ENCODE measurements around the gene LCE3E. TPM values are rescaled to one million over a fixed set of nuclear protein-coding genes. Genes with fewer than 3 reads are reported as not detected.

Gene LCE3E
- total RNA-seq, 1 donor from 2014 or later = not detected

GRCh38 chr1:152525080-152525641, 41.4 kb downstream of the LCE3E start:
- H3K27ac Mint-ChIP-seq = no peak overlapping the region
- H3K4me3 Mint-ChIP-seq = no peak overlapping the region
- H3K9me3 Mint-ChIP-seq = peaks cover 54% of the 10 kb centered on the region
- DNase-seq (ENCODE audit: low spot score in 2 of 2, unreplicated experiment in 2 of 2) = no peak
- H3K4me1 Mint-ChIP-seq = no peaks in the 10 kb centered on the region
- no peaks in the 10 kb centered on the region for H3K27me3 Mint-ChIP-seq (ENCODE audit: low read depth)
- no peaks in the 10 kb centered on the region for H3K36me3 Mint-ChIP-seq
- TF ChIP-seq CTCF (IDR thresholded peaks at IDR 0.05; ENCODE audit: unreplicated experiment) = no peak

- no peak for DNase-seq (ENCODE audit: low spot score in 2 of 2, unreplicated experiment in 2 of 2)
- no peak overlapping the region for H3K27ac Mint-ChIP-seq
- H3K27me3 Mint-ChIP-seq (ENCODE audit: low read depth) = no peaks in the 10 kb centered on the region
- peaks cover 35% of the 10 kb centered on the region for H3K9me3 Mint-ChIP-seq
- no peak overlapping the region for H3K4me3 Mint-ChIP-seq
- no peaks in the 10 kb centered on the region for H3K4me1 Mint-ChIP-seq
- H3K36me3 Mint-ChIP-seq = no peaks in the 10 kb centered on the region
- no peak for TF ChIP-seq CTCF (IDR thresholded peaks at IDR 0.05; ENCODE audit: unreplicated experiment)
Observed at GRCh38 chr1:152520561-152521090, 46.0 kb downstream of the LCE3E start.

GRCh38 chr1:152519851-152520250, 46.7 kb downstream of the LCE3E start:
- Mint-ChIP-seq H3K4me1 (no peaks in the 10 kb centered on the region), H3K9me3 (peaks cover 34% of the 10 kb centered on the region), H3K36me3 (no peaks in the 10 kb centered on the region), H3K27ac (no peak overlapping the region), H3K4me3 (no peak overlapping the region), H3K27me3 (ENCODE audit: low read depth) (no peaks in the 10 kb centered on the region)
- TF ChIP-seq CTCF (IDR thresholded peaks at IDR 0.05; ENCODE audit: unreplicated experiment) = no peak
- DNase-seq (ENCODE audit: low spot score in 2 of 2, unreplicated experiment in 2 of 2) = no peak

- H3K4me3 Mint-ChIP-seq = no peak overlapping the region
- TF ChIP-seq CTCF (IDR thresholded peaks at IDR 0.05; ENCODE audit: unreplicated experiment) = no peak
- H3K36me3 Mint-ChIP-seq = no peaks in the 10 kb centered on the region
- H3K27me3 Mint-ChIP-seq (ENCODE audit: low read depth) = no peaks in the 10 kb centered on the region
- DNase-seq (ENCODE audit: low spot score in 2 of 2, unreplicated experiment in 2 of 2) = no peak
- H3K9me3 Mint-ChIP-seq = peaks cover 43% of the 10 kb centered on the region
- H3K4me1 Mint-ChIP-seq = no peaks in the 10 kb centered on the region
- H3K27ac Mint-ChIP-seq = no peak overlapping the region
Observed at GRCh38 chr1:152517237-152517811, 49.3 kb downstream of the LCE3E start.

GRCh38 chr1:152516082-152516481, 50.5 kb downstream of the LCE3E start:
- no peak for TF ChIP-seq CTCF (IDR thresholded peaks at IDR 0.05; ENCODE audit: unreplicated experiment)
- Mint-ChIP-seq H3K4me3 (no peak overlapping the region), H3K36me3 (no peaks in the 10 kb centered on the region), H3K4me1 (no peaks in the 10 kb centered on the region), H3K9me3 (peaks cover 49% of the 10 kb centered on the region), H3K27me3 (ENCODE audit: low read depth) (no peaks in the 10 kb centered on the region), H3K27ac (no peak overlapping the region)
- no peak for DNase-seq (ENCODE audit: low spot score in 2 of 2, unreplicated experiment in 2 of 2)

Other genes with a start within 250 kb of the LCE3E start
- not detected in 3 replicates for gene FLG, start 241.5 kb downstream of the LCE3E start, total RNA-seq
- gene FLG2, start 206.8 kb downstream of the LCE3E start, total RNA-seq = not detected in 3 replicates
- gene CRNN, start 152.5 kb downstream of the LCE3E start, total RNA-seq = not detected in 3 replicates
- gene LCE5A, start 56.0 kb downstream of the LCE3E start, total RNA-seq = not detected in 3 replicates
- gene CRCT1, start 52.3 kb downstream of the LCE3E start, total RNA-seq = not detected in 3 replicates
- not detected in 3 replicates for gene LCE3D, start 13.7 kb upstream of the LCE3E start, total RNA-seq
- gene LCE3C, start 33.5 kb upstream of the LCE3E start, total RNA-seq = not detected in 3 replicates
- gene LCE3B, start 47.0 kb upstream of the LCE3E start, total RNA-seq = not detected in 3 replicates
- gene LCE3A, start 56.3 kb upstream of the LCE3E start, total RNA-seq = not detected in 3 replicates
- gene LCE2D, start 96.6 kb upstream of the LCE3E start, total RNA-seq = not detected in 3 replicates
- not detected in 3 replicates for gene LCE2C, start 108.5 kb upstream of the LCE3E start, total RNA-seq
- not detected in 3 replicates for gene LCE2B, start 119.3 kb upstream of the LCE3E start, total RNA-seq
- gene LCE2A, start 131.6 kb upstream of the LCE3E start, total RNA-seq = not detected in 3 replicates
- not detected in 3 replicates for gene LCE4A, start 141.4 kb upstream of the LCE3E start, total RNA-seq
- gene KPRP, start 191.2 kb upstream of the LCE3E start, total RNA-seq = not detected in 3 replicates
- not detected in 3 replicates for gene LCE1F, start 208.4 kb upstream of the LCE3E start, total RNA-seq
- gene LCE1E, start 219.5 kb upstream of the LCE3E start, total RNA-seq = not detected in 3 replicates
- not detected in 3 replicates for gene LCE1D, start 229.9 kb upstream of the LCE3E start, total RNA-seq
- gene LCE1C, start 239.9 kb upstream of the LCE3E start, total RNA-seq = not detected in 3 replicates
- gene LCE1B, start 245.2 kb upstream of the LCE3E start, total RNA-seq = not detected in 3 replicates

All from mesothelial cell of epicardium (in vitro differentiated cells).